ENCODE data around the gene PHLDA3.

Gene PHLDA3

GRCh38 chr1:201468844-201469644, at the start of gene PHLDA3:
PHLDA3 (minus strand) TSS chr1:201469188; CDS start chr1:201468786, 402 bp downstream.
- DNase-seq, result peak in 54 of 56 donors; percentile 34 to 89 (median 78)

GRCh38 chr1:201518071-201518470, 49.1 kb upstream of the PHLDA3 start:
- no peak for DNase-seq

GRCh38 chr1:201517631-201518030, 48.6 kb upstream of the PHLDA3 start:
- DNase-seq, result no peak

- DNase-seq, result no peak
Observed at GRCh38 chr1:201516511-201517127, 47.6 kb upstream of the PHLDA3 start.

- no peak for DNase-seq
Observed at GRCh38 chr1:201515895-201516294, 46.9 kb upstream of the PHLDA3 start.

- no peak for DNase-seq
Observed at GRCh38 chr1:201515062-201515750, 46.2 kb upstream of the PHLDA3 start.

GRCh38 chr1:201514466-201514865, 45.5 kb upstream of the PHLDA3 start:
- no peak for DNase-seq

- peak in 1 of 56 donors; percentile 37 for DNase-seq
Observed at GRCh38 chr1:201513498-201514243, 44.7 kb upstream of the PHLDA3 start.

GRCh38 chr1:201511941-201512539, 43.1 kb upstream of the PHLDA3 start:
- peak in 49 of 56 donors; percentile 20 to 82 (median 53) for DNase-seq

GRCh38 chr1:201511396-201511940, 42.5 kb upstream of the PHLDA3 start:
- DNase-seq, result no peak

- DNase-seq, result no peak
Observed at GRCh38 chr1:201510734-201511133, 41.7 kb upstream of the PHLDA3 start.

GRCh38 chr1:201509601-201510374, 40.8 kb upstream of the PHLDA3 start:
- no peak for DNase-seq

- DNase-seq, result no peak
Observed at GRCh38 chr1:201508809-201509208, 39.8 kb upstream of the PHLDA3 start.

- no peak for DNase-seq
Observed at GRCh38 chr1:201507360-201507675, 38.3 kb upstream of the PHLDA3 start.

- peak in 55 of 56 donors; percentile 46 to 94 (median 81) for DNase-seq
Observed at GRCh38 chr1:201506557-201507359, 37.8 kb upstream of the PHLDA3 start, which contains the start of gene CSRP1. CSRP1 (minus strand) TSS chr1:201507123; CDS start chr1:201496303, 10,820 bp downstream.

GRCh38 chr1:201506092-201506491, 37.1 kb upstream of the PHLDA3 start:
- peak in 6 of 56 donors; percentile 19 to 44 (median 34) for DNase-seq

- DNase-seq, result no peak
Observed at GRCh38 chr1:201505503-201505890, 36.5 kb upstream of the PHLDA3 start.

- DNase-seq, result no peak
Observed at GRCh38 chr1:201504799-201505502, 36.0 kb upstream of the PHLDA3 start.
